GM12878 (cell line): ENCODE results near the gene OPN5. TPM values are rescaled to one million over a fixed set of nuclear protein-coding genes. Genes with fewer than 3 reads are reported as not detected.

Experiments used
- ATAC-seq: fragments of 200-7000 bp; cut with Tn5 transposase; 3 replicates; pipeline ENCODE4 v1.9.1; 2020; ENCODE audit warnings: mild to moderate bottlenecking, moderate library complexity
- BruUV-seq: library from RNA; stranded (reverse); fragments of 400-500 nt; replicated peaks from 2 replicates; lab custom pipeline; 2021; lab: Mats Ljungman, UMichigan
- CTCF ChIA-PET: fragments of 300-600 bp; sonication (Branson Sonifier 250); formaldehyde crosslinking; extraction: SDS; loops from one replicate; lab custom pipeline; 2021; ENCODE audit warnings: inconsistent platforms; lab: Yijun Ruan, JAX
- POLR2A ChIA-PET: fragments of 350-600 bp; formaldehyde crosslinking; extraction: SDS; loops from one replicate; lab custom pipeline; 2021; ENCODE audit warnings: inconsistent platforms; lab: Charles Lee
- RAD21 ChIA-PET: fragments of 300-600 bp; sonication (Branson Sonifier 250); formaldehyde crosslinking; loops from one replicate; lab custom pipeline; 2023; ENCODE audit warnings: antibody characterized with exemption; ENCODE audit not compliant: unreplicated experiment; lab: Charles Lee
- SMC1A ChIA-PET: fragments of 300-600 bp; sonication (Branson Sonifier 250); formaldehyde crosslinking; loops from one replicate; lab custom pipeline; 2023; ENCODE audit not compliant: unreplicated experiment, uncharacterized antibody; lab: Charles Lee
- DNase-seq: peaks from one replicate; pipeline ENCODE4 v3.0.0-alpha.2; 2011; ENCODE audit warnings: low read depth, low spot score
- FAIRE-seq: peaks from 3 replicates; lab custom pipeline; 2011; peaks lifted over from hg19 to GRCh38; lab: Jason Lieb, UNC
- H2AFZ ChIP-seq: 2 replicates; pipeline ENCODE4 v1.6.0; 2011; ENCODE audit warnings: low read depth, low read length, control low read depth; ENCODE audit not compliant: control insufficient read depth
- H3K27ac ChIP-seq: 2 replicates; pipeline ENCODE4 v1.5.1; 2011; ENCODE audit warnings: control low read depth; ENCODE audit not compliant: control insufficient read depth, insufficient read depth
- H3K27me3 ChIP-seq, 2 experiments: replicated peaks in 1 of 2; 2 replicates each; pipeline versions ENCODE4 v1.6.0 to v1.6.1; 2011; ENCODE audit warnings: low read length in 1 of 2; ENCODE audit not compliant: control insufficient read depth in 2 of 2, insufficient read depth in 2 of 2
- H3K36me3 ChIP-seq, 2 experiments: 2 replicates each; pipeline ENCODE4 v1.5.1; 2011; ENCODE audit warnings: low read length in 1 of 2; ENCODE audit not compliant: control insufficient read depth in 2 of 2, insufficient read depth in 2 of 2
- H3K4me1 ChIP-seq: 2 replicates; pipeline ENCODE4 v1.6.1; 2011; ENCODE audit warnings: mild to moderate bottlenecking, low read length, moderate library complexity, mixed read lengths; ENCODE audit not compliant: control insufficient read depth, insufficient read depth
- H3K4me2 ChIP-seq: 2 replicates; pipeline ENCODE4 v1.6.0; 2011; ENCODE audit warnings: control low read depth; ENCODE audit not compliant: control insufficient read depth, insufficient read depth
- H3K4me3 ChIP-seq: fragments of 200-600 bp; sonication (generic); 2 replicates; pipeline ENCODE4 v1.5.1; 2016
- H3K79me2 ChIP-seq: 2 replicates; pipeline ENCODE4 v1.6.0; 2011; ENCODE audit warnings: low read length; ENCODE audit not compliant: control insufficient read depth, insufficient read depth
- H3K9ac ChIP-seq: 2 replicates; pipeline ENCODE4 v1.8.0; 2011; ENCODE audit warnings: low read length, control low read depth, mixed read lengths; ENCODE audit not compliant: control insufficient read depth, insufficient read depth
- H3K9me3 ChIP-seq: replicated peaks from 3 replicates; pipeline ENCODE4 v1.5.1; 2011; ENCODE audit warnings: mild to moderate bottlenecking, low read length; ENCODE audit not compliant: control insufficient read depth, insufficient read depth
- H4K20me1 ChIP-seq: 2 replicates; pipeline ENCODE4 v1.6.0; 2011; ENCODE audit not compliant: control insufficient read depth, insufficient read depth
- BMI1 ChIP-seq: fragments of 450-650 bp; IDR thresholded peaks from 2 replicates; pipeline ENCODE4 v1.6.1; 2016; ENCODE audit warnings: mild to moderate bottlenecking, moderate library complexity, borderline replicate concordance
- CBFB ChIP-seq: IDR thresholded peaks from 2 replicates; pipeline ENCODE4 v1.6.1; 2016; ENCODE audit warnings: antibody characterized with exemption, low read depth
- CBX3 ChIP-seq: fragments of 200-600 bp; sonication (generic); IDR thresholded peaks from 2 replicates; pipeline ENCODE4 v1.6.1; 2016; ENCODE audit warnings: low read depth, borderline replicate concordance
- GABPA ChIP-seq: IDR thresholded peaks from 2 replicates; pipeline ENCODE4 v1.6.1; 2014; ENCODE audit warnings: antibody characterized with exemption, low read depth, mild to moderate bottlenecking, inconsistent platforms
- HDGF ChIP-seq: fragments of 450-650 bp; IDR thresholded peaks from 2 replicates; pipeline ENCODE4 v1.6.1; 2016; ENCODE audit warnings: antibody characterized with exemption
- KAT2A ChIP-seq: conservative IDR thresholded peaks from 2 replicates; pipeline ENCODE4 v1.6.1; 2011; ENCODE audit warnings: low read depth, low read length; ENCODE audit not compliant: control insufficient read depth
- KDM1A ChIP-seq: fragments of 200-600 bp; sonication (generic); IDR thresholded peaks from 2 replicates; pipeline ENCODE4 v1.6.1; 2016; ENCODE audit warnings: borderline replicate concordance
- SIN3A ChIP-seq: IDR thresholded peaks from 2 replicates; pipeline ENCODE4 v1.6.1; 2012; ENCODE audit warnings: low read depth, low read length, improper control_type of control experiment
- SMAD1 ChIP-seq: fragments of 450-650 bp; IDR thresholded peaks from 2 replicates; pipeline ENCODE4 v1.6.1; 2018; ENCODE audit warnings: mild to moderate bottlenecking, low read depth; ENCODE audit not compliant: partially characterized antibody
- whole genome bisulfite sequencing: methylation state at CpG from one replicate; pipeline ENCODE4 v1.1.6; 2016; ENCODE audit warnings: low lambda C conversion rate; ENCODE audit not compliant: insufficient replicate concordance, insufficient coverage; ENCODE audit errors: missing lambda C conversion rate; 5-methylcytosine and 5-hydroxymethylcytosine counted together
- in situ Hi-C: fragments of 300-500 bp; cut with MboI; formaldehyde crosslinking; loops from 9 replicates; pipeline ENCODE4 v1.14.3; 2018; ENCODE audit warnings: mixed read lengths
- intact Hi-C: fragments of 100-400 bp; cut with micrococcal nuclease; formaldehyde crosslinking; loops from one replicate; pipeline ENCODE4 v1.14.2; 2022; ENCODE audit not compliant: unreplicated experiment
- polyA plus RNA-seq, 11 experiments: library from polyadenylated mRNA; depleted of rRNA in 4 of 11; unstranded in 6 of 11; stranded (reverse) in 5 of 11; fragments of >200 nt; fragmentation: Nextera tagmentation in 4 of 11; fragmentation: Illumina TruSeq in 1 of 11; extraction: Ambion mirVana in 4 of 11; extraction: Trizol in 1 of 11; gene quantifications; 1 replicate in 1 of 11; 2 replicates in 10 of 11; pipeline versions ENCODE4 v1.2.1 to v1.2.3, GENCODE V29; 2011 to 2016; ENCODE audit warnings: inconsistent platforms in 2 of 11, missing spikeins in 2 of 11, low read depth in 1 of 11
- total RNA-seq, 4 experiments: library from RNA; depleted of rRNA in 3 of 4; stranded (reverse); fragments of >200 nt in 3 of 4; fragmentation: Illumina TruSeq in 1 of 4; extraction: Trizol in 1 of 4; gene quantifications; 2 replicates each; pipeline versions ENCODE4 v1.2.1 to v1.2.3, GENCODE V29; 2013 to 2021
- TF ChIP-seq, protein P1 (sequence below): IDR thresholded peaks from 2 replicates; pipeline ENCODE4 v1.6.1; 2012; ENCODE audit warnings: mild to moderate bottlenecking, low read depth, low read length
- TF ChIP-seq, protein P2 (sequence below): IDR thresholded peaks from 2 replicates; pipeline ENCODE4 v1.6.1; 2011; ENCODE audit warnings: borderline replicate concordance, low read depth, mild to moderate bottlenecking, moderate library complexity, mixed read lengths, low read length; ENCODE audit not compliant: insufficient read depth; ENCODE audit errors: extremely low read length
- TF ChIP-seq, protein P3 (sequence below): fragments of 150-350 bp; IDR thresholded peaks from 2 replicates; pipeline ENCODE4 v1.6.1; 2014; ENCODE audit warnings: mild to moderate bottlenecking, low read depth, low read length

Gene OPN5
- total and polyA plus RNA-seq, 10 of the 15 experiments (the other 5 are each of a cell fraction or from before 2014, with no cell fraction given): not detected

DNA sequence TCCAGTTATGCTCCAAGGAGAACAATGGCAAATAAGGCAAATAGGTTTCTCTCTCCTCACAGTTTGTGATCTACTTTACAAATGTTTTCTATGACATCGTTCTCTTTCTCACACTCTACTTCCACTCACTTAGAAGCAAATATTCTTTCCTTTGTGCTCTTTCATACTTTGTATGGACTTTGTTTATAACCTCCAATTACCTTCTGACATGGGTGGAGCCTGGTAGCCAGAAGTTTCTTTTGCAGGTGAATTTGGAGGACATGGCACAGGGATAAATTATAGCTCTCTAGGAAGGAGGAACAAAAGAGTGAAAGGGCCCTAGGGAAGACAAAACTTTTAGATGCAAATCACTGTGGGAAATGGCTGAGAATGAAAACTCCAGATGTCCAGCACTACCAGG, 69.3 kb downstream of the OPN5 start (continued):
- TF ChIP-seq, protein P1, sequence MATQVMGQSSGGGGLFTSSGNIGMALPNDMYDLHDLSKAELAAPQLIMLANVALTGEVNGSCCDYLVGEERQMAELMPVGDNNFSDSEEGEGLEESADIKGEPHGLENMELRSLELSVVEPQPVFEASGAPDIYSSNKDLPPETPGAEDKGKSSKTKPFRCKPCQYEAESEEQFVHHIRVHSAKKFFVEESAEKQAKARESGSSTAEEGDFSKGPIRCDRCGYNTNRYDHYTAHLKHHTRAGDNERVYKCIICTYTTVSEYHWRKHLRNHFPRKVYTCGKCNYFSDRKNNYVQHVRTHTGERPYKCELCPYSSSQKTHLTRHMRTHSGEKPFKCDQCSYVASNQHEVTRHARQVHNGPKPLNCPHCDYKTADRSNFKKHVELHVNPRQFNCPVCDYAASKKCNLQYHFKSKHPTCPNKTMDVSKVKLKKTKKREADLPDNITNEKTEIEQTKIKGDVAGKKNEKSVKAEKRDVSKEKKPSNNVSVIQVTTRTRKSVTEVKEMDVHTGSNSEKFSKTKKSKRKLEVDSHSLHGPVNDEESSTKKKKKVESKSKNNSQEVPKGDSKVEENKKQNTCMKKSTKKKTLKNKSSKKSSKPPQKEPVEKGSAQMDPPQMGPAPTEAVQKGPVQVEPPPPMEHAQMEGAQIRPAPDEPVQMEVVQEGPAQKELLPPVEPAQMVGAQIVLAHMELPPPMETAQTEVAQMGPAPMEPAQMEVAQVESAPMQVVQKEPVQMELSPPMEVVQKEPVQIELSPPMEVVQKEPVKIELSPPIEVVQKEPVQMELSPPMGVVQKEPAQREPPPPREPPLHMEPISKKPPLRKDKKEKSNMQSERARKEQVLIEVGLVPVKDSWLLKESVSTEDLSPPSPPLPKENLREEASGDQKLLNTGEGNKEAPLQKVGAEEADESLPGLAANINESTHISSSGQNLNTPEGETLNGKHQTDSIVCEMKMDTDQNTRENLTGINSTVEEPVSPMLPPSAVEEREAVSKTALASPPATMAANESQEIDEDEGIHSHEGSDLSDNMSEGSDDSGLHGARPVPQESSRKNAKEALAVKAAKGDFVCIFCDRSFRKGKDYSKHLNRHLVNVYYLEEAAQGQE: no peak
- TF ChIP-seq, protein P2, sequence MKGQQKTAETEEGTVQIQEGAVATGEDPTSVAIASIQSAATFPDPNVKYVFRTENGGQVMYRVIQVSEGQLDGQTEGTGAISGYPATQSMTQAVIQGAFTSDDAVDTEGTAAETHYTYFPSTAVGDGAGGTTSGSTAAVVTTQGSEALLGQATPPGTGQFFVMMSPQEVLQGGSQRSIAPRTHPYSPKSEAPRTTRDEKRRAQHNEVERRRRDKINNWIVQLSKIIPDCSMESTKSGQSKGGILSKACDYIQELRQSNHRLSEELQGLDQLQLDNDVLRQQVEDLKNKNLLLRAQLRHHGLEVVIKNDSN: no peak
- TF ChIP-seq CBFB: no peak

DNA sequence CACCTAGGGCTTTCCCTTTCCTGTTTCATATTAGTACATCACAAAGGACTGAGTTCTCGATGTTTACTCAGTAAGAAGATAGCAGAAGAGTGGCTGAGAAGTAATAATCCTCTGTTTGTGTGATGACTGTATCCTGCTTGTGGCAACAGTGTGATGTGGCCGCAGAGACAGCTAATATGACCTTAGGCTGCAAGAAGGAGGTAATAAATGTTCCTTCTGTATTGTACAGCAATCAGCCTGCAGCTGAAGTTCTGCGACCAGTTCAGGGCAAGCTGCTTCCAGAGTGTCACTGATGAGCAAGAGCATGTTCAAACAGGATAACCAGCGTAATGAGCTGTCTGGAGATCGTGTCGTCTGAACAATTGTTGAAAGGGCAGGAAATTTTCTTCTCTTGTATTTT, 70.9 kb downstream of the OPN5 start:
- Histone ChIP-seq H3K9me3 (no peaks in the 10 kb centered on the region), H3K27me3 (no peaks in the 10 kb centered on the region; a peak in 1 of 4 replicates)
- ATAC-seq: no peak
- TF ChIP-seq GABPA: no peak
- TF ChIP-seq CBX3: no peak
- TF ChIP-seq SMAD1: no peak
- no peak for TF ChIP-seq HDGF
- TF ChIP-seq KAT2A: no peak
- TF ChIP-seq SIN3A: no peak
- TF ChIP-seq, protein P3, sequence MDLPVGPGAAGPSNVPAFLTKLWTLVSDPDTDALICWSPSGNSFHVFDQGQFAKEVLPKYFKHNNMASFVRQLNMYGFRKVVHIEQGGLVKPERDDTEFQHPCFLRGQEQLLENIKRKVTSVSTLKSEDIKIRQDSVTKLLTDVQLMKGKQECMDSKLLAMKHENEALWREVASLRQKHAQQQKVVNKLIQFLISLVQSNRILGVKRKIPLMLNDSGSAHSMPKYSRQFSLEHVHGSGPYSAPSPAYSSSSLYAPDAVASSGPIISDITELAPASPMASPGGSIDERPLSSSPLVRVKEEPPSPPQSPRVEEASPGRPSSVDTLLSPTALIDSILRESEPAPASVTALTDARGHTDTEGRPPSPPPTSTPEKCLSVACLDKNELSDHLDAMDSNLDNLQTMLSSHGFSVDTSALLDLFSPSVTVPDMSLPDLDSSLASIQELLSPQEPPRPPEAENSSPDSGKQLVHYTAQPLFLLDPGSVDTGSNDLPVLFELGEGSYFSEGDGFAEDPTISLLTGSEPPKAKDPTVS: no peak
- TF ChIP-seq KDM1A: no peak
- no peak for TF ChIP-seq BMI1
- TF ChIP-seq, all 136 proteins: peak for 0
- no peaks in the 10 kb centered on the region for H4K20me1 ChIP-seq
- SMC1A ChIA-PET: no interaction called here
- no peak overlapping the region for H3K4me3 ChIP-seq
- no peak overlapping the region for H3K4me2 ChIP-seq
- RAD21 ChIA-PET: no interaction called here
- in situ Hi-C loops (no loop called here), intact Hi-C loops (no loop called here)
- no peaks in the 10 kb centered on the region for H3K4me1 ChIP-seq
- DNase-seq: no peak
- POLR2A ChIA-PET: no interaction called here
- CTCF ChIA-PET: no interaction called here
- no peak overlapping the region for H2AFZ ChIP-seq
- H3K79me2 ChIP-seq: no peaks in the 10 kb centered on the region
- no TSS peak for BruUV-seq
- H3K9ac ChIP-seq: no peak overlapping the region
- 10% methylated on average over 6 of the region's 6 CpGs for WGBS
- H3K27ac ChIP-seq: no peak overlapping the region
- no peaks in the 10 kb centered on the region for H3K36me3 ChIP-seq
- FAIRE-seq: no peak
